Measurements from ENCODE around the gene NKIRAS1. TPM values are rescaled to one million over a fixed set of nuclear protein-coding genes. Genes with fewer than 3 reads are reported as not detected.

Gene NKIRAS1
- total and polyA plus RNA-seq, 2 of the 8 experiments (the other 6 are each of a cell fraction or from before 2014, with no cell fraction given) = 3.4 to 7.0 TPM

DNA sequence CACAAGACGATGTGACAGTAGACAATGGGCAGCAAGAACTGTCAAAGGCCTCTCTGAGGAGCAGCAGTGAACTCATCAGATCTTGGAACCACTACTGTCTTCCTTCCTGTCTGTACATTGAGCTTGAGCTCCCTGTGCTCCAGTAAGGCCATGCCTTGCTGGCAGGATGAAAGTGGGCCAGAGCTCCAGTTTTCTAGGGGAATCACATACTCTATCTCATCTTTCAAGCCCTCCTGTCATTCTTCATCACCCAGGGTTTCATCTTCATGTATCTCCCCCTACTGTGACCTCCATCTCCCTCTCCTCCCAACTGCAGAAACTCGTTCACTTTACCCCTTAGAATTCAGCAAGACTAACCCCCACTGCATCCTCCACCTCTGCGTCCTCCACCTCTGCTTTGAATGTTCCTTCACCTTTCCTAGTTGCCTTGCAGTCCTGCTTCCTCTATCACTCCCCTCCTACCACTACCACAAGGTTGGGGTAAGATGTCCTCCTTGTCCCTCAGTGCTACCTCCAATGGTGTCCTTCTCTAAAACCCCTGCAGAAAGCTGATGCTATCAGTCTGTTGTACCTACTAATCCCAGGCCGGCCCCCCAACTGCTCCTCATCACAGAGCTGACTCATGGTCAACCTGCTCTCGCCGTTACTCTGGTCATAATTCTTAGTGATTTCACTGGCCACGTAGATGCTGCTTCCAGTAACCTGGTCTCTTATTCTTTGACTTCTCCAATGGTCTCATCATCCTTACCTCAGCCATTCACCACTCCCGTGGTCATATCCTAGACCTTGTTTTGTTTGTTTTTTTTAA, 22.3 kb downstream of the NKIRAS1 start:
- no peak overlapping the region for H3K18ac ChIP-seq (ENCODE audit: extremely low read depth, low read length)
- H4K20me1 ChIP-seq (replicated peaks in 1 of 2; ENCODE audit: control insufficient read depth in 1 of 2, insufficient read depth in 2 of 2, low read length in 2 of 2) = peaks cover 2 to 5% of the 10 kb centered on the region in 2 experiments
- no peak overlapping the region for H2BK120ac ChIP-seq (replicated peaks; ENCODE audit: low read depth, low read length)
- H2AK5ac ChIP-seq (ENCODE audit: low read depth, low read length) = no peak overlapping the region
- no peak for FAIRE-seq
- no peak overlapping the region for H4K8ac ChIP-seq (ENCODE audit: extremely low read depth, insufficient read depth, low read length)
- no peak for DNase-seq (ENCODE audit: low read depth in 1 of 2, low spot score in 2 of 2)
- TF ChIP-seq POLR2A (IDR thresholded peaks at IDR 0.05; ENCODE audit: control extremely low read depth in 1 of 2, low read depth in 2 of 2, low read length in 2 of 2) (peak in 1 of 2 experiments; percentile 64; a peak in 2 of 3 replicates), ZNF274 (IDR thresholded peaks at IDR 0.05; ENCODE audit: borderline replicate concordance, extremely low read depth, low read length) (no peak), POLR2AphosphoS5 (IDR thresholded peaks at IDR 0.05; ENCODE audit: low read depth, low read length) (peak; percentile 55)
- H4K91ac ChIP-seq (replicated peaks; ENCODE audit: insufficient read length, low read length) = no peak overlapping the region
- peaks cover 0 to 7% (median 1%) of the 10 kb centered on the region in 4 experiments; a peak in 3 of 7 replicates for H3K4me1 ChIP-seq (replicated peaks in 1 of 4; ENCODE audit: control insufficient read depth in 3 of 4, insufficient read depth in 4 of 4, low read length in 3 of 4)
- H2BK5ac ChIP-seq (ENCODE audit: low read depth, low read length) = no peak overlapping the region
- ChIA-PET POLR2A (ENCODE audit: partially characterized antibody) (interaction anchor here (0.7 to 9.0 kb wide), 10 partner anchors 8 to 661 kb away, joined by 3 to 143 read pairs (median 3); partner anchors contain the start of genes NKIRAS1 and RPL15), CTCF (ENCODE audit: partially characterized antibody) (interaction anchor here (0.7 to 2.3 kb wide), 5 partner anchors 10 to 52 kb away, joined by 3 to 10 read pairs (median 3); partner anchors contain the start of genes NKIRAS1 and RPL15)
- H3K9ac ChIP-seq (replicated peaks in 1 of 4; ENCODE audit: extremely low read depth in 1 of 4, low read depth in 3 of 4, low read length in 3 of 4) = no peak overlapping the region
- H3K4me3 ChIP-seq (ENCODE audit: extremely low read depth in 1 of 4, insufficient read depth in 2 of 4, low read depth in 3 of 4, low read length in 4 of 4) = no peak overlapping the region
- no peak overlapping the region for H2BK20ac ChIP-seq (ENCODE audit: low read length)
- no peak overlapping the region for H2BK12ac ChIP-seq (ENCODE audit: low read depth, low read length)
- H3K23me2 ChIP-seq (ENCODE audit: low read depth, low read length) = no peaks in the 10 kb centered on the region
- 0 out of 2 replicates have a peak, but pooled peaks cover 2% of the 10 kb centered on the region for H3K79me1 ChIP-seq (ENCODE audit: low read depth, low read length)
- H3K79me2 ChIP-seq (ENCODE audit: control insufficient read depth in 1 of 2, insufficient read depth in 2 of 2, low read length in 2 of 2) = peaks cover 0 to 2% of the 10 kb centered on the region in 2 experiments; a peak in 1 of 4 replicates
- H3K56ac ChIP-seq (replicated peaks; ENCODE audit: insufficient read length, low read depth, low read length) = no peak overlapping the region
- no peak overlapping the region for H3K23ac ChIP-seq (ENCODE audit: insufficient read length)
- no peak overlapping the region for H2BK15ac ChIP-seq (ENCODE audit: low read length)
- H3K27me3 ChIP-seq (replicated peaks in 1 of 4; ENCODE audit: control insufficient read depth in 3 of 4, extremely low read depth in 1 of 4, insufficient read depth in 3 of 4, low read length in 3 of 4) = no peaks in the 10 kb centered on the region
- no peak overlapping the region for H3K4me2 ChIP-seq (ENCODE audit: insufficient read depth in 1 of 2, low read depth in 2 of 2, low read length in 2 of 2)
- H2AFZ ChIP-seq (ENCODE audit: low read length) = no peak overlapping the region
- no peak overlapping the region for H4K5ac ChIP-seq (ENCODE audit: insufficient read length, low read depth, low read length)
- no peak overlapping the region for H3K4ac ChIP-seq (replicated peaks; ENCODE audit: insufficient read length, low read depth, low read length)
- WGBS, 2 experiments (ENCODE audit: extremely low coverage in 1 of 2, insufficient coverage in 1 of 2, insufficient read length in 1 of 2, insufficient replicate concordance in 2 of 2, low coverage in 1 of 2, low lambda C conversion rate in 2 of 2, missing lambda C conversion rate in 1 of 2) = 87% methylated on average over 8 of the region's 8 CpGs; no CpG with 5 or more reads in 1 of the 2 experiments
- H3K9me3 ChIP-seq (ENCODE audit: insufficient read depth in 2 of 2, low read depth in 1 of 2, low read length in 1 of 2) = peaks cover 3% of the 10 kb centered on the region in 2 experiments; a peak in 2 of 4 replicates
- no peak overlapping the region for H3K14ac ChIP-seq (ENCODE audit: insufficient read length)
- peaks cover 7 to 40% (median 21%) of the 10 kb centered on the region in 4 experiments; a peak in 6 of 8 replicates for H3K36me3 ChIP-seq (ENCODE audit: control insufficient read depth in 2 of 4, insufficient read depth in 4 of 4, low read length in 3 of 4)
- H3K27ac ChIP-seq (ENCODE audit: low read depth, low read length) = no peak overlapping the region

Data from H1 (cell line).